Neuronal stem cell (in vitro differentiated cells): ENCODE measurements around the gene TPRA1.

Source experiments
- DNase-seq: peaks from one replicate; pipeline ENCODE4 v3.0.0-alpha.2; 2013; ENCODE audit warnings: low spot score
- H2AFZ ChIP-seq: one replicate; pipeline ENCODE4 v1.6.1; 2013; ENCODE audit warnings: mild to moderate bottlenecking, low read length, inconsistent platforms
- H2AK5ac ChIP-seq: 2 replicates; pipeline ENCODE4 v1.6.1; 2013; ENCODE audit warnings: low read depth, mild to moderate bottlenecking, inconsistent platforms, low read length, moderate library complexity, mixed read lengths
- H2BK120ac ChIP-seq: 2 replicates; pipeline ENCODE4 v1.6.1; 2013; ENCODE audit warnings: low read depth, mild to moderate bottlenecking, inconsistent platforms, low read length, moderate library complexity, mixed read lengths
- H2BK12ac ChIP-seq: one replicate; pipeline ENCODE4 v1.6.1; 2013; ENCODE audit warnings: low read length, inconsistent platforms
- H2BK15ac ChIP-seq: 2 replicates; pipeline ENCODE4 v1.6.1; 2013; ENCODE audit warnings: mild to moderate bottlenecking, low read length, inconsistent platforms, mixed read lengths
- H2BK5ac ChIP-seq: one replicate; pipeline ENCODE4 v1.6.1; 2013; ENCODE audit warnings: inconsistent platforms, mild to moderate bottlenecking, low read length, moderate library complexity
- H3K14ac ChIP-seq: one replicate; pipeline ENCODE4 v1.6.1; 2013; ENCODE audit warnings: low read length, inconsistent platforms
- H3K18ac ChIP-seq: 2 replicates; pipeline ENCODE4 v1.6.1; 2013; ENCODE audit warnings: low read length, inconsistent platforms
- H3K23ac ChIP-seq: 2 replicates; pipeline ENCODE4 v1.6.1; 2013; ENCODE audit warnings: low read depth, mild to moderate bottlenecking, mixed read lengths, low read length, inconsistent platforms; ENCODE audit not compliant: poor library complexity
- H3K27ac ChIP-seq: replicated peaks from 3 replicates; pipeline ENCODE4 v1.5.1; 2013; ENCODE audit warnings: low read length, inconsistent platforms
- H3K27me3 ChIP-seq, 3 experiments: 2 replicates each; pipeline ENCODE4 v1.6.1; 2013; ENCODE audit warnings: low read length in 3 of 3, mild to moderate bottlenecking in 2 of 3, inconsistent platforms in 1 of 3, low read depth in 1 of 3, mixed read lengths in 1 of 3, moderate library complexity in 1 of 3; ENCODE audit not compliant: control insufficient read depth in 3 of 3, insufficient read depth in 3 of 3
- H3K36me3 ChIP-seq, 2 donors: replicated peaks in 1 of 2; 2 replicates each; pipeline ENCODE4 v1.6.1; 2013; ENCODE audit warnings: low read length in 2 of 2; ENCODE audit not compliant: control insufficient read depth in 2 of 2, insufficient read depth in 2 of 2
- H3K4ac ChIP-seq: 2 replicates; pipeline ENCODE4 v1.6.1; 2013; ENCODE audit warnings: inconsistent platforms, mild to moderate bottlenecking, low read length, moderate library complexity
- H3K4me1 ChIP-seq, 2 donors: 1 replicate in 1 of 2; 2 replicates in 1 of 2; pipeline ENCODE4 v1.6.1; 2013; ENCODE audit warnings: low read length in 2 of 2, low read depth in 1 of 2; ENCODE audit not compliant: control insufficient read depth in 2 of 2, insufficient read depth in 1 of 2
- H3K4me2 ChIP-seq: one replicate; pipeline ENCODE4 v1.6.1; 2013; ENCODE audit warnings: mild to moderate bottlenecking, low read length, inconsistent platforms; ENCODE audit not compliant: insufficient read depth, poor library complexity, severe bottlenecking
- H3K4me3 ChIP-seq, 2 donors: 2 replicates each; pipeline ENCODE4 v1.5.1; 2013; ENCODE audit warnings: low read length in 2 of 2, mild to moderate bottlenecking in 2 of 2, inconsistent platforms in 1 of 2, moderate library complexity in 1 of 2
- H3K79me1 ChIP-seq: one replicate; pipeline ENCODE4 v1.6.1; 2013; ENCODE audit warnings: low read depth, mild to moderate bottlenecking, inconsistent platforms, low read length, moderate library complexity
- H3K9ac ChIP-seq: one replicate; pipeline ENCODE4 v1.6.1; 2013; ENCODE audit warnings: mild to moderate bottlenecking, low read depth, low read length, inconsistent platforms; ENCODE audit not compliant: poor library complexity
- H3K9me3 ChIP-seq, 2 donors: replicated peaks in 1 of 2; 2 replicates each; pipeline versions ENCODE3 to v1.6.1; 2013; ENCODE audit warnings: low read length in 2 of 2, mild to moderate bottlenecking in 2 of 2, inconsistent platforms in 1 of 2, low read depth in 1 of 2, mixed read lengths in 1 of 2, moderate library complexity in 1 of 2; ENCODE audit not compliant: control insufficient read depth in 2 of 2, insufficient read depth in 1 of 2
- H4K8ac ChIP-seq: one replicate; pipeline ENCODE4 v1.6.1; 2013; ENCODE audit warnings: low read depth, mild to moderate bottlenecking, inconsistent platforms, low read length, moderate library complexity
- H4K91ac ChIP-seq: one replicate; pipeline ENCODE4 v1.6.1; 2013; ENCODE audit warnings: low read length, low read depth, mild to moderate bottlenecking, inconsistent platforms; ENCODE audit not compliant: poor library complexity
- WGBS, 2 donors: extraction: QIAGEN DNeasy Blood & Tissue Kit; methylation state at CpG; one replicate each; pipeline ENCODE4 v1.1.7; 2013; ENCODE audit warnings: missing lambda C conversion rate in 2 of 2, mixed read lengths in 1 of 2; ENCODE audit not compliant: insufficient read length in 2 of 2, insufficient replicate concordance in 1 of 2; ENCODE audit errors: extremely low coverage in 2 of 2; 5-methylcytosine and 5-hydroxymethylcytosine counted together

Gene TPRA1

GRCh38 chr3:127587876-127588275, 2.7 kb downstream of the TPRA1 start:
- no peak overlapping the region for H2BK15ac ChIP-seq
- H3K4ac ChIP-seq: no peak overlapping the region
- peaks cover 19 to 21% of the 10 kb centered on the region in 2 donors for H3K4me1 ChIP-seq
- H2BK5ac ChIP-seq: no peak overlapping the region
- no peak overlapping the region for H3K14ac ChIP-seq
- no peaks in the 10 kb centered on the region for H3K9me3 ChIP-seq
- WGBS, 2 donors: no CpG with 5 or more reads among the region's 4 CpGs
- no peak overlapping the region for H3K4me3 ChIP-seq
- no peaks in the 10 kb centered on the region for H3K27me3 ChIP-seq
- no peak for DNase-seq
- no peak overlapping the region for H3K27ac ChIP-seq
- no peak overlapping the region for H4K91ac ChIP-seq
- no peak overlapping the region for H4K8ac ChIP-seq
- H3K36me3 ChIP-seq: peaks cover 0 to 7% of the 10 kb centered on the region in 2 donors
- H2BK120ac ChIP-seq: no peak overlapping the region
- H2AFZ ChIP-seq: no peak overlapping the region
- H3K4me2 ChIP-seq: no peak overlapping the region
- no peak overlapping the region for H3K9ac ChIP-seq
- no peak overlapping the region for H2BK12ac ChIP-seq
- H2AK5ac ChIP-seq: no peak overlapping the region
- peak overlapping the region; percentile 21 for H3K18ac ChIP-seq
- no peak overlapping the region for H3K23ac ChIP-seq
- H3K79me1 ChIP-seq: peaks cover 14% of the 10 kb centered on the region

- Histone ChIP-seq H2AK5ac (no peak overlapping the region), H3K36me3 (peaks cover 0 to 7% of the 10 kb centered on the region in 2 donors), H3K4me2 (no peak overlapping the region), H2BK12ac (no peak overlapping the region), H3K9ac (no peak overlapping the region), H4K8ac (no peak overlapping the region), H3K23ac (peak overlapping the region; percentile 60), H2AFZ (no peak overlapping the region), H3K79me1 (peaks cover 18% of the 10 kb centered on the region), H2BK15ac (no peak overlapping the region), H4K91ac (peak overlapping the region; percentile 74), H3K9me3 (no peaks in the 10 kb centered on the region), H2BK5ac (no peak overlapping the region), H3K4me3 (no peak overlapping the region), H3K27me3 (no peaks in the 10 kb centered on the region), H3K4ac (no peak overlapping the region), H3K18ac (peak overlapping the region; percentile 18), H3K27ac (no peak overlapping the region), H3K4me1 (peaks cover 15 to 16% of the 10 kb centered on the region in 2 donors), H3K14ac (no peak overlapping the region), H2BK120ac (no peak overlapping the region)
- no CpG with 5 or more reads among the region's 6 CpGs for WGBS, 2 donors
- no peak for DNase-seq
These were observed 4.6 kb downstream of the TPRA1 start for GRCh38 chr3:127585813-127586413.

GRCh38 chr3:127585163-127585812, 5.2 kb downstream of the TPRA1 start:
- Histone ChIP-seq H2BK5ac (no peak overlapping the region), H3K4me1 (peaks cover 15 to 16% of the 10 kb centered on the region in 2 donors), H3K23ac (peak overlapping the region; percentile 35), H3K27ac (no peak overlapping the region), H3K14ac (no peak overlapping the region), H3K4me3 (no peak overlapping the region), H2BK12ac (no peak overlapping the region), H3K36me3 (peaks cover 0 to 7% of the 10 kb centered on the region in 2 donors), H3K9ac (peak overlapping the region; percentile 61), H4K8ac (no peak overlapping the region), H2BK15ac (no peak overlapping the region), H4K91ac (no peak overlapping the region), H2AFZ (no peak overlapping the region), H2BK120ac (no peak overlapping the region), H3K18ac (no peak overlapping the region), H3K79me1 (peaks cover 18% of the 10 kb centered on the region), H2AK5ac (no peak overlapping the region), H3K4ac (no peak overlapping the region), H3K4me2 (no peak overlapping the region), H3K27me3 (no peaks in the 10 kb centered on the region), H3K9me3 (no peaks in the 10 kb centered on the region)
- no CpG with 5 or more reads among the region's 4 CpGs for WGBS, 2 donors
- no peak for DNase-seq

GRCh38 chr3:127584734-127585133, 5.8 kb downstream of the TPRA1 start:
- no peak overlapping the region for H2BK5ac ChIP-seq
- no peak for DNase-seq
- no peaks in the 10 kb centered on the region for H3K9me3 ChIP-seq
- H3K4me2 ChIP-seq: no peak overlapping the region
- no peak overlapping the region for H2BK120ac ChIP-seq
- peaks cover 2 to 7% of the 10 kb centered on the region in 2 donors for H3K36me3 ChIP-seq
- H4K91ac ChIP-seq: no peak overlapping the region
- H3K18ac ChIP-seq: no peak overlapping the region
- H3K4me1 ChIP-seq: peaks cover 13 to 16% of the 10 kb centered on the region in 2 donors
- H3K9ac ChIP-seq: no peak overlapping the region
- H2BK15ac ChIP-seq: no peak overlapping the region
- peaks cover 18% of the 10 kb centered on the region for H3K79me1 ChIP-seq
- no peak overlapping the region for H3K27ac ChIP-seq
- no peak overlapping the region for H2AFZ ChIP-seq
- no peak overlapping the region for H3K4me3 ChIP-seq
- no peak overlapping the region for H4K8ac ChIP-seq
- no peaks in the 10 kb centered on the region for H3K27me3 ChIP-seq
- H3K14ac ChIP-seq: no peak overlapping the region
- no peak overlapping the region for H3K4ac ChIP-seq
- no peak overlapping the region for H2AK5ac ChIP-seq
- H2BK12ac ChIP-seq: no peak overlapping the region
- no CpG with 5 or more reads among the region's 6 CpGs for WGBS, 2 donors
- H3K23ac ChIP-seq: no peak overlapping the region
